ENCODE data around the gene SERPINI2. TPM values are rescaled to one million over a fixed set of nuclear protein-coding genes. Genes with fewer than 3 reads are reported as not detected.

Gene SERPINI2
- total and polyA plus RNA-seq, 4 donors: 0.49 to 5.2 (median 3.7) TPM

GRCh38 chr3:167456157-167456799 is 17.6 kb downstream of the SERPINI2 start:
- TF ChIP-seq CTCF (IDR thresholded peaks at IDR 0.05; ENCODE audit: control extremely low read depth, extremely low read depth): no peak
- no peak for ATAC-seq (ENCODE audit: insufficient read depth, low FRiP score)

DNA sequence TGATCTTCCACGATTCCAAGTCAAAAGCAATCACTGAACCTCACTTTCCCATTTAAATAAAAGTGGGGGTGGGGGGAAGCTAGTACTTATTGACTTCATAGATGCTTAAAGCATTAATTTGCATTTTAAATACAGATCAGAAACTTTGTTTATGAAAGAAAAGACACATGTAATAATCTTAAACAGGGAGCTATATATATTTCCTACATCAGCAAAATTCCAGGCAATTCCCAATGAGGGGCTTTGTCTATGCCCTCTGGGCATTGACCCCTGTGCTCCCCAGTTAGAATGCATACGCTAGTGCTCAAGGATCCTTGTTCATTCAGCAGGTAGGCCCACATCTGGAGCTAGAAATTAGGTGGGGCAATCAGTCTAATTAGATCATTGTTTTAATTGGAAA is 20.0 kb downstream of the SERPINI2 start:
- 84 to 96% methylated on average over 2 of the region's 2 CpGs for WGBS, 2 donors
- DNase-seq (no peak), ATAC-seq (ENCODE audit: insufficient read depth, low FRiP score) (no peak)

More at GRCh38 chr3:167456157-167456799, 17.6 kb downstream of the SERPINI2 start:
- H3K4me1 ChIP-seq (ENCODE audit: control insufficient read depth in 5 of 5, insufficient read depth in 5 of 5, low read length in 5 of 5): no peaks in the 10 kb centered on the region
- H3K27me3 ChIP-seq (ENCODE audit: control insufficient read depth in 3 of 3, insufficient read depth in 3 of 3, low read length in 2 of 3): no peaks in the 10 kb centered on the region
- no peak overlapping the region for H3K27ac ChIP-seq (ENCODE audit: low read depth in 1 of 2, low read length in 1 of 2)
- no peak for DNase-seq
- no peak overlapping the region for H3K9ac ChIP-seq (ENCODE audit: insufficient read depth in 1 of 2, low read length in 2 of 2)
- WGBS, 2 donors: 76 to 81% methylated on average over 6 of the region's 6 CpGs
- H3K9me3 ChIP-seq (ENCODE audit: control insufficient read depth in 4 of 4, insufficient read depth in 3 of 4, low read length in 3 of 4): no peaks in the 10 kb centered on the region
- no peak overlapping the region for H3K4me3 ChIP-seq
- H3K36me3 ChIP-seq (ENCODE audit: control insufficient read depth in 4 of 4, insufficient read depth in 4 of 4, low read length in 4 of 4): no peaks in the 10 kb centered on the region

DNA sequence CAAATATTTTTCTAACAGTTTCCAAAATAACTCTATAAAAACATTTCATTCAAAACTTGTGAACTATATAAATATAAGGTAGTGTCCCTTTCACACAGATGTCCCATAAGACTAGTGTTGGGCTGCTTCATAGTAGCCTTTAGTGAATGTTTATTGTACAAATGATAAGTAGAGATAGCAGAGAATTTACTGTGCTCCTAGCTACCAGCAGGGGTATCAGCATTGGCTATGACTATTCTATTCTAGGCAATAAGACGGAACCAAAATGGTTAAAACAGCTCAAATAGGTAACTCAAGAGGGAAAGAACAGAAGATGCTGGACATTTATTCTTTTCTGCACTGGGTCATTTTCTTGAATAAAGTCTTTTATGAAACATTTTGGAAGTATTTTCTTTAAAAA is 22.6 kb downstream of the SERPINI2 start:
- Histone ChIP-seq H3K4me1 (ENCODE audit: control insufficient read depth in 5 of 5, insufficient read depth in 5 of 5, low read length in 5 of 5) (no peaks in the 10 kb centered on the region), H3K27me3 (ENCODE audit: control insufficient read depth in 3 of 3, insufficient read depth in 3 of 3, low read length in 2 of 3) (no peaks in the 10 kb centered on the region), H3K36me3 (ENCODE audit: control insufficient read depth in 4 of 4, insufficient read depth in 4 of 4, low read length in 4 of 4) (no peaks in the 10 kb centered on the region), H3K9me3 (ENCODE audit: control insufficient read depth in 4 of 4, insufficient read depth in 3 of 4, low read length in 3 of 4) (no peaks in the 10 kb centered on the region), H3K4me3 (no peak overlapping the region), H3K27ac (ENCODE audit: low read depth in 1 of 2, low read length in 1 of 2) (no peak overlapping the region), H3K9ac (ENCODE audit: insufficient read depth in 1 of 2, low read length in 2 of 2) (no peak overlapping the region)
- TF ChIP-seq CTCF (IDR thresholded peaks at IDR 0.05; ENCODE audit: control extremely low read depth, extremely low read depth): no peak
- WGBS, 2 donors: 0% methylated on average over 1 of the region's 1 CpG
- ATAC-seq (ENCODE audit: insufficient read depth, low FRiP score) (no peak), DNase-seq (no peak)

More for the DNA sequence above, 20.0 kb downstream of the SERPINI2 start:
- Histone ChIP-seq H3K4me3 (no peak overlapping the region), H3K36me3 (ENCODE audit: control insufficient read depth in 4 of 4, insufficient read depth in 4 of 4, low read length in 4 of 4) (no peaks in the 10 kb centered on the region), H3K9me3 (ENCODE audit: control insufficient read depth in 4 of 4, insufficient read depth in 3 of 4, low read length in 3 of 4) (no peaks in the 10 kb centered on the region), H3K27me3 (ENCODE audit: control insufficient read depth in 3 of 3, insufficient read depth in 3 of 3, low read length in 2 of 3) (no peaks in the 10 kb centered on the region), H3K27ac (ENCODE audit: low read depth in 1 of 2, low read length in 1 of 2) (no peak overlapping the region), H3K9ac (ENCODE audit: insufficient read depth in 1 of 2, low read length in 2 of 2) (no peak overlapping the region), H3K4me1 (ENCODE audit: control insufficient read depth in 5 of 5, insufficient read depth in 5 of 5, low read length in 5 of 5) (no peaks in the 10 kb centered on the region)
- TF ChIP-seq CTCF (IDR thresholded peaks at IDR 0.05; ENCODE audit: control extremely low read depth, extremely low read depth): no peak

DNA sequence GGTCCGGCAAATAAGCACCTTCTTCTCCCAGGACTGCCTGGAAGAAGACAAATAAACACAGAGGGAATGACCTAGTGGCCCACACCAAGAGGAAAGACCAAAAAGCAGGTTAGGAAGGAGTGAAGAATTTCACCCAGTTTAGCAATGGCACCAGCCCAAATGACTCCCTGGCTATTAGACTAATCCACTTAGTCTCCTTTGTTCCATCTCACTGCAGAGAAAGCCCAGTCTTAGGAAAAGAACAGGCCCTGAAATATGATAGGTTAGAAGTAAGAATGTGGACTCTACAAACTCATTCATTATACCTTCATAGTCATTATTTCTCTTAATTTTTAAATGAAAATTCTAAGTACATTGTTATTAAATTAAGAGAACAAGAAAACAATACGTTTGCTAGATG is 23.2 kb downstream of the SERPINI2 start:
- H3K27ac ChIP-seq (ENCODE audit: low read depth in 1 of 2, low read length in 1 of 2): no peak overlapping the region
- TF ChIP-seq CTCF (IDR thresholded peaks at IDR 0.05; ENCODE audit: control extremely low read depth, extremely low read depth): no peak
- H3K4me3 ChIP-seq: no peak overlapping the region
- no peak for DNase-seq
- H3K9ac ChIP-seq (ENCODE audit: insufficient read depth in 1 of 2, low read length in 2 of 2): no peak overlapping the region
- H3K36me3 ChIP-seq (ENCODE audit: control insufficient read depth in 4 of 4, insufficient read depth in 4 of 4, low read length in 4 of 4): no peaks in the 10 kb centered on the region
- no peaks in the 10 kb centered on the region for H3K27me3 ChIP-seq (ENCODE audit: control insufficient read depth in 3 of 3, insufficient read depth in 3 of 3, low read length in 2 of 3)
- peaks cover 0 to 1% (median 0%) of the 10 kb centered on the region in 5 donors for H3K4me1 ChIP-seq (ENCODE audit: control insufficient read depth in 5 of 5, insufficient read depth in 5 of 5, low read length in 5 of 5)
- no peak for ATAC-seq (ENCODE audit: insufficient read depth, low FRiP score)
- H3K9me3 ChIP-seq (ENCODE audit: control insufficient read depth in 4 of 4, insufficient read depth in 3 of 4, low read length in 3 of 4): no peaks in the 10 kb centered on the region
- 60 to 62% methylated on average over 2 of the region's 2 CpGs for WGBS, 2 donors

Data from lung (tissue), 12 donors.